Keratinocyte (primary cell): ENCODE measurements around the gene DPYD.

Experiments used
- CTCF ChIP-seq, 3 experiments: IDR thresholded peaks in 1 of 3; conservative IDR thresholded peaks in 1 of 3; optimal IDR thresholded peaks in 1 of 3; 2 replicates in 2 of 3; 3 replicates in 1 of 3; pipeline versions ENCODE3 to v1.5.1; 2011; ENCODE audit warnings: low read length in 3 of 3, mild to moderate bottlenecking in 3 of 3, moderate library complexity in 2 of 3, control low read depth in 1 of 3, inconsistent platforms in 1 of 3; ENCODE audit not compliant: insufficient read depth in 2 of 3; ENCODE audit errors: extremely low read depth in 1 of 3
- EZH2 ChIP-seq: IDR thresholded peaks from one replicate; pipeline ENCODE4 v1.6.1; 2012; ENCODE audit warnings: inconsistent platforms, mild to moderate bottlenecking, low read length, moderate library complexity

- no peak for TF ChIP-seq CTCF (optimal IDR thresholded peaks at IDR 0.05 in 1 of 3, IDR thresholded peaks at IDR 0.05 in 1 of 3, conservative IDR thresholded peaks at IDR 0.05 in 1 of 3; ENCODE audit: extremely low read depth in 1 of 3, insufficient read depth in 2 of 3, low read length in 3 of 3)
- no peak for TF ChIP-seq EZH2
Measured at GRCh38 chr1:97056386-97056785, 864.4 kb downstream of the DPYD start.
